HCT116 (cell line): Measurements from ENCODE around the gene ZNF462.

Source experiments
- CTCF ChIP-seq, 3 experiments: fragments of 200-600 bp in 1 of 3; sonication (generic) in 1 of 3; IDR thresholded peaks in 2 of 3; conservative IDR thresholded peaks in 1 of 3; 2 replicates each; pipeline ENCODE4 v1.5.1; 2012 to 2017; ENCODE audit warnings: low read depth in 2 of 3, low read length in 2 of 3, antibody characterized with exemption in 1 of 3, borderline replicate concordance in 1 of 3, control low read depth in 1 of 3, mild to moderate bottlenecking in 1 of 3, mixed read lengths in 1 of 3, mixed run types in 1 of 3, moderate library complexity in 1 of 3; ENCODE audit not compliant: insufficient read depth in 1 of 3
- POLR2A ChIP-seq: IDR thresholded peaks from 2 replicates; pipeline ENCODE4 v1.7.0; 2011; ENCODE audit warnings: borderline replicate concordance; ENCODE audit not compliant: insufficient read depth, insufficient read length; ENCODE audit errors: extremely low read depth
- POLR2AphosphoS5 ChIP-seq: IDR thresholded peaks from 2 replicates; pipeline ENCODE4 v1.6.1; 2011; ENCODE audit warnings: mild to moderate bottlenecking, low read depth, low read length, moderate library complexity
- SP1 ChIP-seq: IDR thresholded peaks from 2 replicates; pipeline ENCODE4 v1.6.1; 2012; ENCODE audit warnings: low read depth

- TF ChIP-seq CTCF (IDR thresholded peaks at IDR 0.05 in 2 of 3, conservative IDR thresholded peaks at IDR 0.05 in 1 of 3; ENCODE audit: borderline replicate concordance in 1 of 3, insufficient read depth in 1 of 3, low read depth in 2 of 3, low read length in 2 of 3) (no peak), POLR2AphosphoS5 (no peak), POLR2A (no peak), SP1 (no peak)
These were observed 129.2 kb downstream of the ZNF462 start for GRCh38 chr9:106992186-106992585.
